Astrocyte (in vitro differentiated cells and primary cell): ENCODE data around the gene TSFM. TPM values are rescaled to one million over a fixed set of nuclear protein-coding genes. Genes with fewer than 3 reads are reported as not detected.

Experiments used
- DNase-seq: peaks from one replicate; pipeline ENCODE4 v3.0.0-alpha.2; 2010; ENCODE audit warnings: low read depth
- FAIRE-seq: peaks from 2 replicates; lab custom pipeline; 2011; peaks lifted over from hg19 to GRCh38; lab: Jason Lieb, UNC
- H2AFZ ChIP-seq: 2 replicates; pipeline ENCODE4 v1.6.0; 2012; ENCODE audit warnings: low read depth, low read length, inconsistent platforms
- H3K27ac ChIP-seq: 2 replicates; pipeline ENCODE4 v1.5.1; 2011; ENCODE audit warnings: low read depth, low read length, inconsistent platforms
- H3K27me3 ChIP-seq: 2 replicates; pipeline ENCODE4 v1.6.0; 2011; ENCODE audit warnings: low read length, inconsistent platforms; ENCODE audit not compliant: insufficient read depth
- H3K36me3 ChIP-seq: 2 replicates; pipeline ENCODE4 v1.5.1; 2011; ENCODE audit warnings: low read length, inconsistent platforms; ENCODE audit not compliant: insufficient read depth
- H3K4me1 ChIP-seq: 2 replicates; pipeline ENCODE4 v1.5.1; 2011; ENCODE audit warnings: low read length, inconsistent platforms; ENCODE audit not compliant: insufficient read depth
- H3K4me2 ChIP-seq: 2 replicates; pipeline ENCODE4 v1.6.0; 2012; ENCODE audit warnings: low read length, inconsistent platforms
- H3K4me3 ChIP-seq: 2 replicates; pipeline ENCODE4 v1.5.1; 2011; ENCODE audit warnings: low read depth, mild to moderate bottlenecking, low read length, inconsistent platforms; ENCODE audit not compliant: insufficient read depth
- H3K79me2 ChIP-seq: 2 replicates; pipeline ENCODE4 v1.6.0; 2012; ENCODE audit warnings: mild to moderate bottlenecking, low read length, inconsistent platforms; ENCODE audit not compliant: insufficient read depth
- H3K9ac ChIP-seq: 2 replicates; pipeline ENCODE4 v1.6.0; 2012; ENCODE audit warnings: mild to moderate bottlenecking, low read length, inconsistent platforms
- H3K9me3 ChIP-seq: 2 replicates; pipeline ENCODE4 v1.5.1; 2012; ENCODE audit warnings: low read depth, mild to moderate bottlenecking, low read length, inconsistent platforms; ENCODE audit not compliant: insufficient read depth
- H4K20me1 ChIP-seq: 2 replicates; pipeline ENCODE4 v1.6.0; 2012; ENCODE audit warnings: low read length, inconsistent platforms; ENCODE audit not compliant: insufficient read depth
- H3K27ac Mint-ChIP-seq: one replicate; pipeline ENCODE4 v1.8.0; 2021; ENCODE audit warnings: mild to moderate bottlenecking, mixed read lengths; ENCODE audit not compliant: unreplicated experiment
- H3K27me3 Mint-ChIP-seq: one replicate; pipeline ENCODE4 v1.8.0; 2021; ENCODE audit warnings: low read depth, mixed read lengths; ENCODE audit not compliant: unreplicated experiment
- H3K36me3 Mint-ChIP-seq: one replicate; pipeline ENCODE4 v1.8.0; 2021; ENCODE audit warnings: low read depth, mixed read lengths; ENCODE audit not compliant: unreplicated experiment
- H3K4me1 Mint-ChIP-seq: one replicate; pipeline ENCODE4 v1.8.0; 2021; ENCODE audit warnings: low read depth, mixed read lengths; ENCODE audit not compliant: unreplicated experiment
- H3K4me3 Mint-ChIP-seq: one replicate; pipeline ENCODE4 v1.8.0; 2021; ENCODE audit warnings: mild to moderate bottlenecking, moderate library complexity, mixed read lengths; ENCODE audit not compliant: unreplicated experiment
- H3K9me3 Mint-ChIP-seq: one replicate; pipeline ENCODE4 v1.8.0; 2021; ENCODE audit warnings: mild to moderate bottlenecking, mixed read lengths; ENCODE audit not compliant: unreplicated experiment
- CTCF ChIP-seq: IDR thresholded peaks from 2 replicates; pipeline ENCODE4 v1.5.1; 2011; ENCODE audit warnings: low read depth, mild to moderate bottlenecking, inconsistent platforms, low read length, moderate library complexity; ENCODE audit not compliant: insufficient read depth
- EZH2 ChIP-seq: IDR thresholded peaks from 2 replicates; pipeline ENCODE4 v1.6.1; 2012; ENCODE audit warnings: mild to moderate bottlenecking, low read length, inconsistent platforms; ENCODE audit not compliant: insufficient read depth
- total RNA-seq: library from RNA; stranded (reverse); gene quantifications from 2 replicates; pipeline ENCODE4 v1.2.1, GENCODE V29; 2021

TSFM gene
- total RNA-seq, 1 donor from 2014 or later, result 26.6 TPM

- H3K9me3 Mint-ChIP-seq, result no peaks in the 10 kb centered on the region
- Histone ChIP-seq H2AFZ (no peak overlapping the region), H3K9ac (no peak overlapping the region), H3K79me2 (peaks cover 18% of the 10 kb centered on the region), H3K9me3 (no peaks in the 10 kb centered on the region), H3K36me3 (peaks cover 23% of the 10 kb centered on the region), H3K4me2 (peak overlapping the region; percentile 93), H4K20me1 (peaks cover 5% of the 10 kb centered on the region), H3K4me3 (no peak overlapping the region), H3K4me1 (peaks cover 4% of the 10 kb centered on the region), H3K27me3 (no peaks in the 10 kb centered on the region), H3K27ac (no peak overlapping the region)
- H3K4me1 Mint-ChIP-seq, result peaks cover 5% of the 10 kb centered on the region
- no peak for FAIRE-seq
- DNase-seq, result no peak
- peak overlapping the region; percentile 94 for H3K27ac Mint-ChIP-seq
- peaks cover 8% of the 10 kb centered on the region for H3K36me3 Mint-ChIP-seq
- TF ChIP-seq CTCF (no peak), EZH2 (no peak)
- no peaks in the 10 kb centered on the region for H3K27me3 Mint-ChIP-seq
- peak overlapping the region; percentile 100 for H3K4me3 Mint-ChIP-seq
Measured at GRCh38 chr12:57782243-57782607, 362 bp upstream of the TSFM start.

- H3K27me3 Mint-ChIP-seq, result no peaks in the 10 kb centered on the region
- no peaks in the 10 kb centered on the region for H3K9me3 Mint-ChIP-seq
- peaks cover 18% of the 10 kb centered on the region for H3K79me2 ChIP-seq
- peak overlapping the region; percentile 94 for H3K27ac Mint-ChIP-seq
- H3K27me3 ChIP-seq, result no peaks in the 10 kb centered on the region
- H2AFZ ChIP-seq, result peak overlapping the region; percentile 94
- no peak for DNase-seq
- no peaks in the 10 kb centered on the region for H3K9me3 ChIP-seq
- H3K4me1 Mint-ChIP-seq, result peaks cover 5% of the 10 kb centered on the region
- H3K4me3 Mint-ChIP-seq, result peak overlapping the region; percentile 100
- H3K4me1 ChIP-seq, result peaks cover 4% of the 10 kb centered on the region
- no peak for TF ChIP-seq CTCF
- TF ChIP-seq EZH2, result no peak
- H3K36me3 ChIP-seq, result peaks cover 26% of the 10 kb centered on the region
- peak overlapping the region; percentile 96 for H3K4me3 ChIP-seq
- peaks cover 5% of the 10 kb centered on the region for H4K20me1 ChIP-seq
- peaks cover 8% of the 10 kb centered on the region for H3K36me3 Mint-ChIP-seq
- no peak for FAIRE-seq
- H3K9ac ChIP-seq, result peak overlapping the region; percentile 97
- peak overlapping the region; percentile 93 for H3K4me2 ChIP-seq
- H3K27ac ChIP-seq, result peak overlapping the region; percentile 75
Measured at GRCh38 chr12:57783466-57783801, 847 bp downstream of the TSFM start.

GRCh38 chr12:57783861-57784260, 1.3 kb downstream of the TSFM start:
- Histone ChIP-seq H3K4me2 (no peak overlapping the region), H4K20me1 (peaks cover 5% of the 10 kb centered on the region), H3K9ac (no peak overlapping the region), H3K36me3 (peaks cover 28% of the 10 kb centered on the region), H3K9me3 (no peaks in the 10 kb centered on the region), H2AFZ (no peak overlapping the region), H3K4me1 (peaks cover 4% of the 10 kb centered on the region), H3K79me2 (peaks cover 18% of the 10 kb centered on the region), H3K27me3 (no peaks in the 10 kb centered on the region), H3K4me3 (no peak overlapping the region), H3K27ac (no peak overlapping the region)
- FAIRE-seq, result no peak
- H3K27me3 Mint-ChIP-seq, result no peaks in the 10 kb centered on the region
- peaks cover 5% of the 10 kb centered on the region for H3K4me1 Mint-ChIP-seq
- H3K9me3 Mint-ChIP-seq, result no peaks in the 10 kb centered on the region
- peak overlapping the region; percentile 62 for H3K27ac Mint-ChIP-seq
- no peak for DNase-seq
- peaks cover 6% of the 10 kb centered on the region for H3K36me3 Mint-ChIP-seq
- H3K4me3 Mint-ChIP-seq, result peak overlapping the region; percentile 80
- TF ChIP-seq CTCF (no peak), EZH2 (no peak)
